Liver (tissue), 9 donors: ENCODE results near the gene TCTA. TPM values are rescaled to one million over a fixed set of nuclear protein-coding genes. Genes with fewer than 3 reads are reported as not detected.

Experiments
- DNase-seq: peaks from one replicate; pipeline ENCODE4 v3.0.0-alpha.2; 2017; ENCODE audit warnings: low spot score
- H3K27ac ChIP-seq, 2 donors: one replicate each; pipeline ENCODE4 v1.7.0; 2013; ENCODE audit warnings: inconsistent platforms in 2 of 2, low read length in 2 of 2, control low read depth in 1 of 2, low read depth in 1 of 2, mild to moderate bottlenecking in 1 of 2
- H3K27me3 ChIP-seq, 4 donors: one replicate each; pipeline versions ENCODE4 v1.6.1 to v1.7.0; 2013; ENCODE audit warnings: low read length in 3 of 4, inconsistent platforms in 1 of 4, mild to moderate bottlenecking in 1 of 4, moderate library complexity in 1 of 4; ENCODE audit not compliant: control insufficient read depth in 4 of 4, insufficient read depth in 4 of 4
- H3K36me3 ChIP-seq, 4 donors: one replicate each; pipeline versions ENCODE4 v1.6.1 to v1.7.0; 2013; ENCODE audit warnings: low read length in 3 of 4, mild to moderate bottlenecking in 3 of 4, low read depth in 1 of 4, moderate library complexity in 1 of 4; ENCODE audit not compliant: control insufficient read depth in 4 of 4, insufficient read depth in 3 of 4
- H3K4me1 ChIP-seq, 4 donors: one replicate each; pipeline versions ENCODE4 v1.6.1 to v1.7.0; 2013; ENCODE audit warnings: low read length in 3 of 4, mild to moderate bottlenecking in 3 of 4, moderate library complexity in 1 of 4; ENCODE audit not compliant: control insufficient read depth in 4 of 4, insufficient read depth in 4 of 4
- H3K4me3 ChIP-seq, 3 donors: one replicate each; pipeline versions ENCODE4 v1.6.1 to v1.7.0; 2013; ENCODE audit warnings: low read length in 3 of 3, control low read depth in 1 of 3, low read depth in 1 of 3, mild to moderate bottlenecking in 1 of 3
- H3K9ac ChIP-seq, 2 donors: one replicate each; pipeline ENCODE4 v1.7.0; 2013; ENCODE audit warnings: low read length in 2 of 2, mild to moderate bottlenecking in 2 of 2, moderate library complexity in 2 of 2, control low read depth in 1 of 2, low read depth in 1 of 2
- H3K9me3 ChIP-seq, 4 donors: one replicate each; pipeline versions ENCODE4 v1.6.1 to v1.7.0; 2013; ENCODE audit warnings: low read length in 3 of 4; ENCODE audit not compliant: control insufficient read depth in 4 of 4
- CTCF ChIP-seq: fragments of 150-350 bp; IDR thresholded peaks from 2 replicates; pipeline ENCODE4 v1.5.1; 2017; ENCODE audit warnings: improper control_type of control experiment, low read depth, low read length; ENCODE audit not compliant: missing input control
- EGR1 ChIP-seq, 2 donors: IDR thresholded peaks; 2 replicates each; pipeline ENCODE4 v1.6.1; 2016 to 2018; ENCODE audit warnings: antibody characterized with exemption in 2 of 2, low read depth in 2 of 2
- HNF4A ChIP-seq, 2 donors: conservative IDR thresholded peaks; 2 replicates each; pipeline ENCODE4 v1.6.1; 2016; ENCODE audit warnings: antibody characterized with exemption in 2 of 2, mild to moderate bottlenecking in 2 of 2
- HNF4G ChIP-seq: IDR thresholded peaks from 2 replicates; pipeline ENCODE4 v1.6.1; 2016; ENCODE audit warnings: antibody characterized with exemption
- JUND ChIP-seq, 2 donors: IDR thresholded peaks; 2 replicates each; pipeline ENCODE4 v1.6.1; 2016; ENCODE audit warnings: antibody characterized with exemption in 2 of 2
- MAX ChIP-seq: IDR thresholded peaks from 2 replicates; pipeline ENCODE4 v1.6.1; 2016; ENCODE audit warnings: antibody characterized with exemption
- TAF1 ChIP-seq: conservative IDR thresholded peaks from 2 replicates; pipeline ENCODE4 v1.6.1; 2016; ENCODE audit warnings: antibody characterized with exemption, mild to moderate bottlenecking
- YY1 ChIP-seq: IDR thresholded peaks from 2 replicates; pipeline ENCODE4 v1.6.1; 2016; ENCODE audit warnings: antibody characterized with exemption, mild to moderate bottlenecking
- ZBTB33 ChIP-seq: IDR thresholded peaks from 2 replicates; pipeline ENCODE4 v1.6.1; 2016; ENCODE audit warnings: antibody characterized with exemption
- WGBS: extraction: QIAGEN DNeasy Blood & Tissue Kit; methylation state at CpG from one replicate; pipeline ENCODE4 v1.1.7; 2013; 5-methylcytosine and 5-hydroxymethylcytosine counted together
- polyA plus RNA-seq, 2 donors: library from polyadenylated mRNA; stranded (reverse) in 1 of 2; unstranded in 1 of 2; fragments of 200-250 nt in 1 of 2; fragments of >200 nt in 1 of 2; fragmentation: Nextera tagmentation in 1 of 2; extraction: Ambion mirVana in 1 of 2; gene quantifications; one replicate each; pipeline versions ENCODE4 v1.2.1 to v1.2.3, GENCODE V29; 2013 to 2015
- total RNA-seq, 2 donors: library from RNA; depleted of rRNA; stranded (reverse); fragments of >200 nt; gene quantifications; one replicate each; pipeline ENCODE4 v1.2.3, GENCODE V29; 2014
- donor health status: healthy.
- donor health status: healthy.
- donor health status: healthy.
- donor health status: healthy.
- donor health status: healthy.

TCTA gene
- total and polyA plus RNA-seq, 4 donors = 13.6 to 28.2 (median 24.6) TPM

GRCh38 chr3:49412632-49413337 is 562 bp downstream of the TCTA start:
- WGBS = 28% methylated on average over 16 of the region's 16 CpGs
- H3K27ac ChIP-seq = peak overlapping the region; percentile 58 to 93
- peak overlapping the region; percentile 75 to 100 for H3K9ac ChIP-seq
- peaks cover 6 to 30% (median 28%) of the 10 kb centered on the region in 4 donors for H3K4me1 ChIP-seq
- no peaks in the 10 kb centered on the region for H3K27me3 ChIP-seq
- TF ChIP-seq MAX (no peak), EGR1 (IDR thresholded peaks at IDR 0.05; ENCODE audit: low read depth in 2 of 2) (no peak), JUND (IDR thresholded peaks at IDR 0.05) (no peak), YY1 (no peak), TAF1 (no peak)
- DNase-seq = no peak
- peak overlapping the region; percentile 63 to 94 (median 75) for H3K4me3 ChIP-seq
- H3K9me3 ChIP-seq = no peaks in the 10 kb centered on the region
- H3K36me3 ChIP-seq = peaks cover 0 to 14% (median 2%) of the 10 kb centered on the region in 4 donors

- Histone ChIP-seq H3K4me1 (peaks cover 6 to 30% (median 27%) of the 10 kb centered on the region in 4 donors), H3K27me3 (no peaks in the 10 kb centered on the region), H3K27ac (peak overlapping the region in 1 of 2 donors; percentile 58), H3K9me3 (no peaks in the 10 kb centered on the region), H3K36me3 (peaks cover 0 to 14% (median 2%) of the 10 kb centered on the region in 4 donors), H3K4me3 (peak overlapping the region in 2 of 3 donors; percentile 63 to 94), H3K9ac (peak overlapping the region; percentile 75 to 100)
- DNase-seq = no peak
- TF ChIP-seq TAF1 = no peak
- 79% methylated on average over 6 of the region's 6 CpGs for WGBS
Measured at GRCh38 chr3:49413338-49413734, 1.1 kb downstream of the TCTA start.

GRCh38 chr3:49414753-49415152 is 2.5 kb downstream of the TCTA start:
- Histone ChIP-seq H3K9me3 (no peaks in the 10 kb centered on the region), H3K9ac (no peak overlapping the region), H3K4me3 (no peak overlapping the region), H3K4me1 (peaks cover 4 to 25% (median 21%) of the 10 kb centered on the region in 4 donors), H3K27me3 (no peaks in the 10 kb centered on the region), H3K27ac (no peak overlapping the region), H3K36me3 (peaks cover 0 to 14% (median 2%) of the 10 kb centered on the region in 4 donors)
- 92% methylated on average over 2 of the region's 2 CpGs for WGBS
- no peak for TF ChIP-seq ZBTB33
- no peak for TF ChIP-seq HNF4G
- TF ChIP-seq MAX = no peak
- no peak for TF ChIP-seq HNF4A (conservative IDR thresholded peaks at IDR 0.05)
- no peak for TF ChIP-seq EGR1 (IDR thresholded peaks at IDR 0.05; ENCODE audit: low read depth in 2 of 2)
- no peak for TF ChIP-seq JUND (IDR thresholded peaks at IDR 0.05)
- TF ChIP-seq CTCF = no peak
- DNase-seq = no peak
